GM10266 (cell line): Measurements from ENCODE around the gene PITPNB.

ENCODE experiments used
- DNase-seq: peaks from one replicate; pipeline ENCODE4 v3.0.0; 2012; ENCODE audit errors: extremely low spot score
- CTCF ChIP-seq: IDR thresholded peaks from 2 replicates; pipeline ENCODE4 v1.5.1; 2012; ENCODE audit warnings: mild to moderate bottlenecking, low read depth; ENCODE audit not compliant: control insufficient read depth, insufficient read depth; ENCODE audit errors: missing control alignments

PITPNB gene

GRCh38 chr22:27858626-27859025 is 60.4 kb downstream of the PITPNB start:
- TF ChIP-seq CTCF = no peak
- no peak for DNase-seq

GRCh38 chr22:27857443-27857842 is 61.6 kb downstream of the PITPNB start:
- DNase-seq = no peak
- TF ChIP-seq CTCF = no peak

GRCh38 chr22:27856386-27856785 is 62.7 kb downstream of the PITPNB start:
- no peak for TF ChIP-seq CTCF
- no peak for DNase-seq

GRCh38 chr22:27853424-27853823 is 65.6 kb downstream of the PITPNB start:
- no peak for DNase-seq
- TF ChIP-seq CTCF = no peak

- no peak for TF ChIP-seq CTCF
- no peak for DNase-seq
Measured at GRCh38 chr22:27851974-27852746, 66.9 kb downstream of the PITPNB start.

- no peak for DNase-seq
- TF ChIP-seq CTCF = no peak
Measured at GRCh38 chr22:27850000-27850521, 69.0 kb downstream of the PITPNB start.

- TF ChIP-seq CTCF = no peak
Measured at GRCh38 chr22:27848005-27848404, 71.1 kb downstream of the PITPNB start.

More at GRCh38 chr22:27848005-27848404, 71.1 kb downstream of the PITPNB start:
- DNase-seq = no peak
